ENCODE results near the gene CYP4A22. TPM values are rescaled to one million over a fixed set of nuclear protein-coding genes. Genes with fewer than 3 reads are reported as not detected.

The CYP4A22 gene
- total and polyA plus RNA-seq, 2 experiments from 2014 or later: not detected

- no peak overlapping the region for H3K4me3 ChIP-seq
- H3K4me2 ChIP-seq: no peak overlapping the region
- Mint-ChIP-seq H3K4me1 (peaks cover 28% of the 10 kb centered on the region), H3K27ac (no peak overlapping the region), H3K27me3 (ENCODE audit: insufficient read depth, low read depth, poor library complexity) (peaks cover 24% of the 10 kb centered on the region), H3K36me3 (ENCODE audit: low read depth) (no peaks in the 10 kb centered on the region), H3K4me3 (no peak overlapping the region), H3K9me3 (peaks cover 18% of the 10 kb centered on the region; the same call in 2 of the 3 replicates)
- H3K4me1 ChIP-seq (ENCODE audit: insufficient read depth): peaks cover 14% of the 10 kb centered on the region
- no peaks in the 10 kb centered on the region for H3K79me2 ChIP-seq (replicated peaks; ENCODE audit: insufficient read depth)
- no peaks in the 10 kb centered on the region for H3K27me3 ChIP-seq (ENCODE audit: insufficient read depth)
- H3K36me3 ChIP-seq (ENCODE audit: insufficient read depth): no peaks in the 10 kb centered on the region
- no peak overlapping the region for H3K27ac ChIP-seq (ENCODE audit: low read depth)
- no peaks in the 10 kb centered on the region for H4K20me1 ChIP-seq (replicated peaks; ENCODE audit: insufficient read depth)
- no peaks in the 10 kb centered on the region for H3F3A ChIP-seq (replicated peaks; ENCODE audit: low read depth)
- no peak for ATAC-seq
- 0 out of 2 replicates have a peak, but pooled peaks cover 3% of the 10 kb centered on the region for H3K9me2 ChIP-seq (ENCODE audit: insufficient read depth)
- TF ChIP-seq, protein P1, sequence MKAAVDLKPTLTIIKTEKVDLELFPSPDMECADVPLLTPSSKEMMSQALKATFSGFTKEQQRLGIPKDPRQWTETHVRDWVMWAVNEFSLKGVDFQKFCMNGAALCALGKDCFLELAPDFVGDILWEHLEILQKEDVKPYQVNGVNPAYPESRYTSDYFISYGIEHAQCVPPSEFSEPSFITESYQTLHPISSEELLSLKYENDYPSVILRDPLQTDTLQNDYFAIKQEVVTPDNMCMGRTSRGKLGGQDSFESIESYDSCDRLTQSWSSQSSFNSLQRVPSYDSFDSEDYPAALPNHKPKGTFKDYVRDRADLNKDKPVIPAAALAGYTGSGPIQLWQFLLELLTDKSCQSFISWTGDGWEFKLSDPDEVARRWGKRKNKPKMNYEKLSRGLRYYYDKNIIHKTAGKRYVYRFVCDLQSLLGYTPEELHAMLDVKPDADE (IDR thresholded peaks at IDR 0.05): no peak
- TF ChIP-seq EZH2 (IDR thresholded peaks at IDR 0.05; ENCODE audit: low read depth, unreplicated experiment) (no peak), POLR2AphosphoS5 (IDR thresholded peaks at IDR 0.05; ENCODE audit: low read depth) (no peak), JUNB (IDR thresholded peaks at IDR 0.05; ENCODE audit: unreplicated experiment) (no peak), STAT1 (IDR thresholded peaks at IDR 0.05; ENCODE audit: unreplicated experiment) (no peak), ZNF331 (CRISPR knock-in tag; IDR thresholded peaks at IDR 0.05; ENCODE audit: low read depth) (no peak)
- TF ChIP-seq, protein P2, sequence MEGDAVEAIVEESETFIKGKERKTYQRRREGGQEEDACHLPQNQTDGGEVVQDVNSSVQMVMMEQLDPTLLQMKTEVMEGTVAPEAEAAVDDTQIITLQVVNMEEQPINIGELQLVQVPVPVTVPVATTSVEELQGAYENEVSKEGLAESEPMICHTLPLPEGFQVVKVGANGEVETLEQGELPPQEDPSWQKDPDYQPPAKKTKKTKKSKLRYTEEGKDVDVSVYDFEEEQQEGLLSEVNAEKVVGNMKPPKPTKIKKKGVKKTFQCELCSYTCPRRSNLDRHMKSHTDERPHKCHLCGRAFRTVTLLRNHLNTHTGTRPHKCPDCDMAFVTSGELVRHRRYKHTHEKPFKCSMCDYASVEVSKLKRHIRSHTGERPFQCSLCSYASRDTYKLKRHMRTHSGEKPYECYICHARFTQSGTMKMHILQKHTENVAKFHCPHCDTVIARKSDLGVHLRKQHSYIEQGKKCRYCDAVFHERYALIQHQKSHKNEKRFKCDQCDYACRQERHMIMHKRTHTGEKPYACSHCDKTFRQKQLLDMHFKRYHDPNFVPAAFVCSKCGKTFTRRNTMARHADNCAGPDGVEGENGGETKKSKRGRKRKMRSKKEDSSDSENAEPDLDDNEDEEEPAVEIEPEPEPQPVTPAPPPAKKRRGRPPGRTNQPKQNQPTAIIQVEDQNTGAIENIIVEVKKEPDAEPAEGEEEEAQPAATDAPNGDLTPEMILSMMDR (conservative IDR thresholded peaks at IDR 0.05; ENCODE audit: low read depth in 2 of 2): no peak
- no peak overlapping the region for H2AFZ ChIP-seq
- no peak for DNase-seq (ENCODE audit: low spot score)
Observed at GRCh38 chr1:47187926-47188250, 50.6 kb downstream of the CYP4A22 start.

- H3F3A ChIP-seq (replicated peaks; ENCODE audit: low read depth): no peaks in the 10 kb centered on the region
- no peak overlapping the region for H3K4me2 ChIP-seq
- H2AFZ ChIP-seq: no peak overlapping the region
- ATAC-seq: no peak
- no peak for DNase-seq (ENCODE audit: low spot score)
- H3K9me2 ChIP-seq (ENCODE audit: insufficient read depth): 0 out of 2 replicates have a peak, but pooled peaks cover 3% of the 10 kb centered on the region
- no peak overlapping the region for H3K4me3 Mint-ChIP-seq
- H4K20me1 ChIP-seq (replicated peaks; ENCODE audit: insufficient read depth): peaks cover 6% of the 10 kb centered on the region; the same call in 1 of the 2 replicates
- H3K36me3 Mint-ChIP-seq (ENCODE audit: low read depth): no peaks in the 10 kb centered on the region
- no peak overlapping the region for H3K4me3 ChIP-seq
- H3K27ac ChIP-seq (ENCODE audit: low read depth): no peak overlapping the region
- peaks cover 10% of the 10 kb centered on the region for H3K27me3 ChIP-seq (ENCODE audit: insufficient read depth)
- peaks cover 22% of the 10 kb centered on the region for H3K4me1 ChIP-seq (ENCODE audit: insufficient read depth)
- peaks cover 12% of the 10 kb centered on the region; the same call in 2 of the 3 replicates for H3K9me3 Mint-ChIP-seq
- H3K27me3 Mint-ChIP-seq (ENCODE audit: insufficient read depth, low read depth, poor library complexity): peaks cover 30% of the 10 kb centered on the region
- H3K79me2 ChIP-seq (replicated peaks; ENCODE audit: insufficient read depth): no peaks in the 10 kb centered on the region
- H3K4me1 Mint-ChIP-seq: peaks cover 35% of the 10 kb centered on the region
- H3K36me3 ChIP-seq (ENCODE audit: insufficient read depth): no peaks in the 10 kb centered on the region
- H3K27ac Mint-ChIP-seq: no peak overlapping the region
- TF ChIP-seq ZNF114 (CRISPR knock-in tag; IDR thresholded peaks at IDR 0.05): no peak
- TF ChIP-seq EZH2phosphoT487 (IDR thresholded peaks at IDR 0.05; ENCODE audit: unreplicated experiment): no peak
- TF ChIP-seq CREB1 (CRISPR knock-in tag; IDR thresholded peaks at IDR 0.05; ENCODE audit: low read depth): no peak
- no peak for TF ChIP-seq REST (IDR thresholded peaks at IDR 0.05; ENCODE audit: unreplicated experiment)
- TF ChIP-seq POLR2AphosphoS5 (IDR thresholded peaks at IDR 0.05; ENCODE audit: low read depth): no peak
- TF ChIP-seq JUNB (IDR thresholded peaks at IDR 0.05; ENCODE audit: unreplicated experiment): no peak
Observed at GRCh38 chr1:47188791-47189785, 51.8 kb downstream of the CYP4A22 start.
